H9 (cell line): ENCODE results near the gene PAIP2. TPM values are rescaled to one million over a fixed set of nuclear protein-coding genes. Genes with fewer than 3 reads are reported as not detected.

Experiments used
- DNase-seq: peaks from one replicate; pipeline ENCODE4 v3.0.0-alpha.2; 2017
- H2AFZ ChIP-seq: one replicate; pipeline ENCODE4 v1.6.1; 2013; ENCODE audit warnings: mild to moderate bottlenecking, low read length, control low read depth, moderate library complexity
- H2AK5ac ChIP-seq: 2 replicates; pipeline ENCODE4 v1.6.1; 2013; ENCODE audit warnings: low read length, control low read depth, mixed read lengths; ENCODE audit not compliant: insufficient read length
- H2BK120ac ChIP-seq: one replicate; pipeline ENCODE4 v1.6.1; 2013; ENCODE audit warnings: low read depth, mild to moderate bottlenecking, low read length, control low read depth, inconsistent platforms; ENCODE audit not compliant: poor library complexity, severe bottlenecking
- H2BK12ac ChIP-seq: 2 replicates; pipeline ENCODE4 v1.6.1; 2013; ENCODE audit warnings: low read length, control low read depth, mixed read lengths, low read depth; ENCODE audit not compliant: insufficient read length
- H2BK15ac ChIP-seq: 2 replicates; pipeline ENCODE4 v1.6.1; 2013; ENCODE audit warnings: low read depth, low read length, control low read depth
- H2BK20ac ChIP-seq: one replicate; pipeline ENCODE4 v1.6.1; 2013; ENCODE audit warnings: low read depth, mild to moderate bottlenecking, low read length, control low read depth, inconsistent platforms; ENCODE audit not compliant: poor library complexity, severe bottlenecking
- H2BK5ac ChIP-seq: 2 replicates; pipeline ENCODE4 v1.6.1; 2013; ENCODE audit warnings: low read length, control low read depth, mixed read lengths; ENCODE audit not compliant: insufficient read length
- H3K14ac ChIP-seq: 2 replicates; pipeline ENCODE4 v1.6.1; 2013; ENCODE audit warnings: low read length, control low read depth; ENCODE audit not compliant: insufficient read depth
- H3K18ac ChIP-seq: 2 replicates; pipeline ENCODE4 v1.6.1; 2013; ENCODE audit warnings: low read depth, mild to moderate bottlenecking, mixed read lengths, low read length, control low read depth; ENCODE audit not compliant: insufficient read length
- H3K23ac ChIP-seq: 2 replicates; pipeline ENCODE4 v1.6.1; 2013; ENCODE audit warnings: low read length, control low read depth, mixed read lengths, low read depth; ENCODE audit not compliant: insufficient read length
- H3K23me2 ChIP-seq: 2 replicates; pipeline ENCODE4 v1.6.1; 2013; ENCODE audit warnings: low read depth, mild to moderate bottlenecking, mixed read lengths, low read length, control low read depth; ENCODE audit not compliant: insufficient read length, poor library complexity, severe bottlenecking
- H3K27ac ChIP-seq: 2 replicates; pipeline ENCODE4 v1.5.1; 2013; ENCODE audit warnings: low read length, control low read depth, mixed read lengths, low read depth; ENCODE audit not compliant: insufficient read length
- H3K27me3 ChIP-seq: 2 replicates; pipeline ENCODE4 v1.6.1; 2013; ENCODE audit warnings: low read length, control low read depth, inconsistent platforms; ENCODE audit not compliant: insufficient read depth
- H3K4ac ChIP-seq: 2 replicates; pipeline ENCODE4 v1.6.1; 2013; ENCODE audit warnings: low read depth, mild to moderate bottlenecking, control low read depth, inconsistent platforms, low read length, moderate library complexity
- H3K4me1 ChIP-seq: 2 replicates; pipeline ENCODE4 v1.6.1; 2013; ENCODE audit warnings: low read length, control low read depth, inconsistent platforms; ENCODE audit not compliant: insufficient read depth
- H3K4me2 ChIP-seq: 2 replicates; pipeline ENCODE4 v1.6.1; 2013; ENCODE audit warnings: low read length, control low read depth, mixed read lengths; ENCODE audit not compliant: insufficient read length, insufficient read depth
- H3K56ac ChIP-seq: 2 replicates; pipeline ENCODE4 v1.6.1; 2013; ENCODE audit warnings: low read depth, mild to moderate bottlenecking, mixed read lengths, low read length, control low read depth; ENCODE audit not compliant: insufficient read length
- H3K79me1 ChIP-seq: 2 replicates; pipeline ENCODE4 v1.6.1; 2013; ENCODE audit warnings: low read depth, mild to moderate bottlenecking, moderate library complexity, low read length, control low read depth, inconsistent platforms; ENCODE audit not compliant: insufficient read depth, poor library complexity, severe bottlenecking
- H3K79me2 ChIP-seq: 2 replicates; pipeline ENCODE4 v1.6.1; 2013; ENCODE audit warnings: low read length, control low read depth, inconsistent platforms; ENCODE audit not compliant: insufficient read depth
- H3K9ac ChIP-seq: 2 replicates; pipeline ENCODE4 v1.6.1; 2013; ENCODE audit warnings: low read length, control low read depth, mixed read lengths; ENCODE audit not compliant: insufficient read length; ENCODE audit errors: extremely low read depth
- H3K9me3 ChIP-seq: one replicate; pipeline ENCODE4 v1.6.1; 2013; ENCODE audit warnings: low read depth, low read length, inconsistent platforms; ENCODE audit not compliant: control insufficient read depth
- H3T11ph ChIP-seq: one replicate; pipeline ENCODE4 v1.6.1; 2013; ENCODE audit warnings: mild to moderate bottlenecking, low read length, control low read depth, inconsistent platforms
- H4K20me1 ChIP-seq: one replicate; pipeline ENCODE4 v1.6.1; 2013; ENCODE audit not compliant: control insufficient read depth, insufficient read length, insufficient read depth
- H4K5ac ChIP-seq: 2 replicates; pipeline ENCODE4 v1.6.1; 2013; ENCODE audit warnings: low read depth, mild to moderate bottlenecking, mixed read lengths, low read length, control low read depth; ENCODE audit not compliant: insufficient read length
- H4K8ac ChIP-seq: replicated peaks from 2 replicates; pipeline ENCODE4 v1.6.1; 2013; ENCODE audit warnings: low read length, control low read depth, mixed read lengths, low read depth; ENCODE audit not compliant: insufficient read length
- H4K91ac ChIP-seq: 2 replicates; pipeline ENCODE4 v1.6.1; 2013; ENCODE audit warnings: low read depth, mild to moderate bottlenecking, moderate library complexity, mixed read lengths, low read length, control low read depth; ENCODE audit not compliant: insufficient read length
- H3K27ac Mint-ChIP-seq, 3 experiments: 2 replicates in 2 of 3; 3 replicates in 1 of 3; pipeline ENCODE4 v1.8.0; 2020 to 2021; ENCODE audit warnings: mixed read lengths in 3 of 3, mild to moderate bottlenecking in 1 of 3, moderate library complexity in 1 of 3
- H3K27me3 Mint-ChIP-seq: 2 replicates; pipeline ENCODE4 v1.8.0; 2021; ENCODE audit warnings: low read depth, mild to moderate bottlenecking, moderate library complexity, mixed read lengths
- H3K36me3 Mint-ChIP-seq, 3 experiments: 2 replicates in 2 of 3; 3 replicates in 1 of 3; pipeline ENCODE4 v1.8.0; 2020 to 2021; ENCODE audit warnings: low read depth in 3 of 3, mixed read lengths in 3 of 3; ENCODE audit not compliant: insufficient read depth in 1 of 3
- H3K4me1 Mint-ChIP-seq, 2 experiments: 2 replicates each; pipeline ENCODE4 v1.8.0; 2020; ENCODE audit warnings: mixed read lengths in 2 of 2
- H3K4me3 Mint-ChIP-seq, 2 experiments: 2 replicates in 1 of 2; 3 replicates in 1 of 2; pipeline ENCODE4 v1.8.0; 2020 to 2021; ENCODE audit warnings: mild to moderate bottlenecking in 2 of 2, mixed read lengths in 2 of 2, moderate library complexity in 1 of 2
- H3K9me3 Mint-ChIP-seq, 2 experiments: 2 replicates in 1 of 2; 3 replicates in 1 of 2; pipeline ENCODE4 v1.8.0; 2020; ENCODE audit warnings: mild to moderate bottlenecking in 2 of 2, mixed read lengths in 2 of 2, moderate library complexity in 1 of 2
- CTCF ChIP-seq: fragments of 200-600 bp; sonication (generic); conservative IDR thresholded peaks from 3 replicates; pipeline ENCODE4 v1.8.0; 2021; ENCODE audit warnings: antibody characterized with exemption, mild to moderate bottlenecking
- WGBS: extraction: QIAGEN DNeasy Blood & Tissue Kit; methylation state at CpG from one replicate; pipeline ENCODE4 v1.1.7; 2013; ENCODE audit warnings: missing lambda C conversion rate, low lambda C conversion rate, mixed read lengths; ENCODE audit not compliant: insufficient read length; ENCODE audit errors: extremely low coverage; 5-methylcytosine and 5-hydroxymethylcytosine counted together
- total RNA-seq: library from RNA; stranded (reverse); gene quantifications from 2 replicates; pipeline ENCODE4 v1.2.1, GENCODE V29; 2021

PAIP2 gene
- total RNA-seq, 1 experiment from 2014 or later, result 121 TPM

GRCh38 chr5:139414581-139415130, 73.0 kb downstream of the PAIP2 start:
- WGBS, result no CpG with 5 or more reads among the region's 9 CpGs
- peaks cover 0 to 45% (median 32%) of the 10 kb centered on the region in 3 experiments; a peak in 5 of 7 replicates for H3K36me3 Mint-ChIP-seq
- no peak overlapping the region for H2AFZ ChIP-seq
- no peaks in the 10 kb centered on the region for H3K4me1 ChIP-seq
- no peaks in the 10 kb centered on the region for H3K27me3 ChIP-seq
- TF ChIP-seq CTCF, result no peak
- no peak overlapping the region for H3K4ac ChIP-seq
- no peak overlapping the region for H3K27ac Mint-ChIP-seq
- H2BK5ac ChIP-seq, result no peak overlapping the region
- H3K4me2 ChIP-seq, result no peak overlapping the region
- H3K9me3 Mint-ChIP-seq, result no peaks in the 10 kb centered on the region
- no peaks in the 10 kb centered on the region for H3K79me2 ChIP-seq
- H3K79me1 ChIP-seq, result no peaks in the 10 kb centered on the region
- H2BK20ac ChIP-seq, result no peak overlapping the region
- no peak overlapping the region for H3K9ac ChIP-seq
- no peak overlapping the region for H3K18ac ChIP-seq
- peaks cover 8 to 13% of the 10 kb centered on the region in 2 experiments for H3K4me1 Mint-ChIP-seq
- no peak for DNase-seq
- no peak overlapping the region for H3T11ph ChIP-seq
- H3K23ac ChIP-seq, result no peak overlapping the region
- H4K91ac ChIP-seq, result no peak overlapping the region
- H4K8ac ChIP-seq, result no peak overlapping the region
- peaks cover 1% of the 10 kb centered on the region for H3K27me3 Mint-ChIP-seq
- H2BK120ac ChIP-seq, result no peak overlapping the region
- H3K23me2 ChIP-seq, result no peaks in the 10 kb centered on the region
- H2AK5ac ChIP-seq, result no peak overlapping the region
- no peak overlapping the region for H3K14ac ChIP-seq
- no peak overlapping the region for H2BK15ac ChIP-seq
- H3K27ac ChIP-seq, result no peak overlapping the region
- no peaks in the 10 kb centered on the region for H3K9me3 ChIP-seq
- no peaks in the 10 kb centered on the region for H4K20me1 ChIP-seq
- no peak overlapping the region for H3K56ac ChIP-seq
- no peak overlapping the region for H2BK12ac ChIP-seq
- no peak overlapping the region for H4K5ac ChIP-seq
- no peak overlapping the region for H3K4me3 Mint-ChIP-seq
